Measurements from ENCODE around the gene HCLS1.

GRCh38 chr3:121681792-121682191 is 21.1 kb upstream of the HCLS1 start:
- TF ChIP-seq CTCF (IDR thresholded peaks at IDR 0.05) (no peak), POLR2A (IDR thresholded peaks at IDR 0.05) (no peak)
